Panc1 (cell line): ENCODE measurements around the gene ICE2. TPM values are rescaled to one million over a fixed set of nuclear protein-coding genes. Genes with fewer than 3 reads are reported as not detected.
A peak's percentile ranks its signal among the peaks of the same experiment; 100 is the strongest.

ENCODE experiments used
- ATAC-seq: fragments of 200-7000 bp; cut with Tn5 transposase; 2 replicates; pipeline ENCODE4 v1.9.1; 2020; ENCODE audit warnings: mild to moderate bottlenecking, moderate library complexity
- BruUV-seq: library from RNA; stranded (reverse); fragments of 400-500 nt; replicated peaks from 2 replicates; lab custom pipeline; 2021; lab: Mats Ljungman, UMichigan
- CTCF ChIA-PET: fragments of 300-600 bp; sonication (Branson Sonifier 250); formaldehyde crosslinking; loops from one replicate; lab custom pipeline; 2022; ENCODE audit warnings: antibody characterized with exemption; lab: Charles Lee
- POLR2A ChIA-PET: fragments of 300-600 bp; sonication (Branson Sonifier 250); formaldehyde crosslinking; loops from one replicate; lab custom pipeline; 2022; ENCODE audit warnings: antibody characterized with exemption; lab: Charles Lee
- DNase-seq: peaks from one replicate; pipeline ENCODE4 v3.0.0-alpha.2; 2010; ENCODE audit warnings: low read depth, low spot score
- H3K27ac ChIP-seq: 2 replicates; pipeline ENCODE4 v1.5.1; 2011; ENCODE audit warnings: mild to moderate bottlenecking, low read length, inconsistent platforms
- H3K27me3 ChIP-seq: fragments of 200-500 bp; sonication (Bioruptor generic); 2 replicates; pipeline ENCODE4 v1.6.0; 2014; ENCODE audit warnings: low read length, inconsistent platforms; ENCODE audit not compliant: control insufficient read depth, insufficient read depth
- H3K36me3 ChIP-seq: fragments of 200-500 bp; sonication (Bioruptor generic); 2 replicates; pipeline ENCODE4 v1.5.1; 2014; ENCODE audit warnings: inconsistent platforms, mild to moderate bottlenecking, low read length, moderate library complexity; ENCODE audit not compliant: control insufficient read depth, insufficient read depth
- H3K4me1 ChIP-seq: 2 replicates; pipeline ENCODE4 v1.5.1; 2011; ENCODE audit warnings: inconsistent platforms, mild to moderate bottlenecking, low read length, moderate library complexity; ENCODE audit not compliant: control insufficient read depth, insufficient read depth
- H3K4me3 ChIP-seq, 2 experiments: 2 replicates each; pipeline ENCODE4 v1.5.1; 2011 to 2012; ENCODE audit warnings: low read depth in 2 of 2, low read length in 2 of 2, mild to moderate bottlenecking in 2 of 2, inconsistent platforms in 1 of 2, moderate library complexity in 1 of 2
- H3K9me3 ChIP-seq: fragments of 200-500 bp; sonication (Bioruptor generic); 2 replicates; pipeline ENCODE4 v1.5.1; 2014; ENCODE audit warnings: low read depth, mild to moderate bottlenecking, inconsistent platforms, low read length, moderate library complexity; ENCODE audit not compliant: control insufficient read depth, insufficient read depth
- CTCF ChIP-seq: fragments of 450-650 bp; IDR thresholded peaks from 2 replicates; pipeline ENCODE4 v1.5.1; 2017; ENCODE audit warnings: mild to moderate bottlenecking
- POLR2AphosphoS5 ChIP-seq: IDR thresholded peaks from 2 replicates; pipeline ENCODE4 v1.6.1; 2012; ENCODE audit warnings: mild to moderate bottlenecking, low read depth, low read length, moderate library complexity
- REST ChIP-seq, 2 experiments: IDR thresholded peaks; 2 replicates each; pipeline ENCODE4 v1.6.1; 2011 to 2012; ENCODE audit warnings: low read depth in 2 of 2, control low read depth in 1 of 2, low read length in 1 of 2, mild to moderate bottlenecking in 1 of 2, moderate library complexity in 1 of 2; ENCODE audit not compliant: insufficient read depth in 1 of 2
- SIN3A ChIP-seq: IDR thresholded peaks from 2 replicates; pipeline ENCODE4 v1.6.1; 2012; ENCODE audit warnings: low read depth, mild to moderate bottlenecking, low read length, moderate library complexity, borderline replicate concordance; ENCODE audit not compliant: insufficient read depth
- TCF7L2 ChIP-seq: IDR thresholded peaks from 2 replicates; pipeline ENCODE4 v1.6.1; 2011; ENCODE audit warnings: mild to moderate bottlenecking, low read depth, low read length, inconsistent platforms
- in situ Hi-C: cut with HindIII; loops from 2 replicates; pipeline ENCODE4 v1.10.0; 2016; ENCODE audit warnings: low sequenced_read_pairs, low pct_unique_long_range_greater_than_20kb
- intact Hi-C: fragments of 100-400 bp; cut with micrococcal nuclease; formaldehyde crosslinking; loops from one replicate; pipeline ENCODE4 v1.10.0; 2022; ENCODE audit not compliant: unreplicated experiment
- total RNA-seq: library from RNA; stranded (reverse); gene quantifications from one replicate; pipeline ENCODE4 v1.2.1, GENCODE V29; 2021; ENCODE audit not compliant: unreplicated experiment

Gene ICE2
- total RNA-seq, 1 experiment from 2014 or later: 66.2 TPM

- ATAC-seq (no peak), DNase-seq (no peak)
- H3K36me3 ChIP-seq: peaks cover 21% of the 10 kb centered on the region
- intact Hi-C loops (no loop called here), in situ Hi-C loops (no loop called here)
- no peaks in the 10 kb centered on the region for H3K27me3 ChIP-seq
- peaks cover 99% of the 10 kb centered on the region for H3K4me1 ChIP-seq
- H3K9me3 ChIP-seq: no peaks in the 10 kb centered on the region
- peak overlapping the region; percentile 100 for H3K27ac ChIP-seq
- TSS peak; percentile 9 for BruUV-seq
- TF ChIP-seq REST (IDR thresholded peaks at IDR 0.05; ENCODE audit: insufficient read depth in 1 of 2, low read depth in 2 of 2, low read length in 1 of 2): no peak
- TF ChIP-seq SIN3A: no peak
- TF ChIP-seq CTCF: no peak
- no peak for TF ChIP-seq TCF7L2
- TF ChIP-seq POLR2AphosphoS5: no peak
- H3K4me3 ChIP-seq: no peak overlapping the region; a peak in 1 of 4 replicates
- CTCF ChIA-PET: interaction anchor here (0.6 to 1.1 kb wide), 2 partner anchors 13 to 70 kb away, joined by 3 read pairs; no protein-coding TSS in a partner anchor
- POLR2A ChIA-PET: interaction anchor here (1.2 to 1.6 kb wide), 2 partner anchors 11 to 17 kb away, joined by 4 to 5 read pairs; no protein-coding TSS in a partner anchor
These were observed 104.7 kb downstream of the ICE2 start for GRCh38 chr15:60374209-60374608.

- Histone ChIP-seq H3K4me1 (peaks cover 100% of the 10 kb centered on the region), H3K27ac (peak overlapping the region; percentile 100), H3K4me3 (no peak overlapping the region; a peak in 1 of 4 replicates), H3K36me3 (peaks cover 20% of the 10 kb centered on the region), H3K27me3 (no peaks in the 10 kb centered on the region), H3K9me3 (no peaks in the 10 kb centered on the region)
- DNase-seq (no peak), ATAC-seq (no peak)
- ChIA-PET CTCF (no interaction called here), POLR2A (interaction anchor here (1.6 kb wide), 1 partner anchor 11 kb away, joined by 5 read pairs; no protein-coding TSS in a partner anchor)
- in situ Hi-C loops: no loop called here
- intact Hi-C loops: no loop called here
- no peak for TF ChIP-seq TCF7L2
- TF ChIP-seq SIN3A: no peak
- no peak for TF ChIP-seq REST (IDR thresholded peaks at IDR 0.05; ENCODE audit: insufficient read depth in 1 of 2, low read depth in 2 of 2, low read length in 1 of 2)
- TF ChIP-seq CTCF: no peak
- no TSS peak for BruUV-seq
These were observed 105.2 kb downstream of the ICE2 start for GRCh38 chr15:60373745-60374144.
